ENCODE data around the gene KIF21B. TPM values are rescaled to one million over a fixed set of nuclear protein-coding genes. Genes with fewer than 3 reads are reported as not detected.
A peak's percentile ranks its signal among the peaks of the same experiment; 100 is the strongest.

The KIF21B gene
- total RNA-seq, 2 experiments from 2014 or later: 93.5 to 94.0 TPM

DNA sequence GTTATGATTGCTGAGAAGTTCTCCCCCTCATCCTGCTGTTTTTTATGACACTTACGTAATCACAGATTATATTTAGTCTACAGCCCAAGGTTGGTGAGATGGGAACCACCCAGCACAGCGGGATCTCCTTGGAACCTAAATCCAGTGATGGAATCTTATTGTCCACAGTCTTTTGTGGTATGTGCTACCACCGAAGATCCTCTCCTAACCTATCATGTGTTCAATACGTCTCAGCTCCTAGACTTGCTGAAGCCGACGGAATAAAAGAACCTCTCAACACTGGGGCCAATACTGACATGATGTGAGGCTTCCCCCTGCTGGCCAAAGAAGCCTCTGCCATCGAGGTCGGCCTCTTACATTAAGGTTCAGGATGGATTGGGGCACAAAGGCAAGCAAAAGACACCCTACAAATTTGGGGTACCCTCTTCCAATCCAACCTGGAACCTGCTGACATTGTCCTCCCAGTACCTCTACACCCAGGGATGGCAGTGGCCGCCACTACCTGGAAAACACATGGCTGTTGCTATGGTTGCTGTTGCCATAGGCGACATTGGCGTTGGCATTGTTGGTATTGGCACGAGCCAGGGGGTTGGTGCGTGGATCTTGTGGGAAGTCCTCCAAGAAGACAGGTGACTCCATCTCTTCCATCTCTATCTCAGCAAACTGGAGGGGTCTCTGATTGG is 19.4 kb upstream of the KIF21B start:
- H3K27ac Mint-ChIP-seq: no peak overlapping the region
- no peaks in the 10 kb centered on the region for H3K36me3 Mint-ChIP-seq (ENCODE audit: low read depth)
- POLR2A ChIA-PET: interaction anchor here (0.6 kb wide), 1 partner anchor 40 kb away, joined by 3 read pairs; no protein-coding TSS in a partner anchor
- H3K9me3 Mint-ChIP-seq: no peaks in the 10 kb centered on the region
- TF ChIP-seq, protein P1, sequence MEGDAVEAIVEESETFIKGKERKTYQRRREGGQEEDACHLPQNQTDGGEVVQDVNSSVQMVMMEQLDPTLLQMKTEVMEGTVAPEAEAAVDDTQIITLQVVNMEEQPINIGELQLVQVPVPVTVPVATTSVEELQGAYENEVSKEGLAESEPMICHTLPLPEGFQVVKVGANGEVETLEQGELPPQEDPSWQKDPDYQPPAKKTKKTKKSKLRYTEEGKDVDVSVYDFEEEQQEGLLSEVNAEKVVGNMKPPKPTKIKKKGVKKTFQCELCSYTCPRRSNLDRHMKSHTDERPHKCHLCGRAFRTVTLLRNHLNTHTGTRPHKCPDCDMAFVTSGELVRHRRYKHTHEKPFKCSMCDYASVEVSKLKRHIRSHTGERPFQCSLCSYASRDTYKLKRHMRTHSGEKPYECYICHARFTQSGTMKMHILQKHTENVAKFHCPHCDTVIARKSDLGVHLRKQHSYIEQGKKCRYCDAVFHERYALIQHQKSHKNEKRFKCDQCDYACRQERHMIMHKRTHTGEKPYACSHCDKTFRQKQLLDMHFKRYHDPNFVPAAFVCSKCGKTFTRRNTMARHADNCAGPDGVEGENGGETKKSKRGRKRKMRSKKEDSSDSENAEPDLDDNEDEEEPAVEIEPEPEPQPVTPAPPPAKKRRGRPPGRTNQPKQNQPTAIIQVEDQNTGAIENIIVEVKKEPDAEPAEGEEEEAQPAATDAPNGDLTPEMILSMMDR (IDR thresholded peaks at IDR 0.05): peak; percentile 77
- peak; percentile 86 for DNase-seq
- peaks cover 2% of the 10 kb centered on the region for H3K4me1 Mint-ChIP-seq (ENCODE audit: low read depth)
- ATAC-seq: peak; percentile 97
- no peak overlapping the region for H3K4me3 Mint-ChIP-seq
- CTCF ChIA-PET: interaction anchor here (0.6 to 18.3 kb wide), 21 partner anchors 8 to 191 kb away, joined by 3 to 363 read pairs (median 4); partner anchors contain the start of gene KIF21B
- H3K27me3 Mint-ChIP-seq: no peaks in the 10 kb centered on the region
- intact Hi-C loops (cut with micrococcal nuclease): loop anchor here (1.0 kb wide), 1 partner anchor 72 kb away; no protein-coding TSS in a partner anchor

DNA sequence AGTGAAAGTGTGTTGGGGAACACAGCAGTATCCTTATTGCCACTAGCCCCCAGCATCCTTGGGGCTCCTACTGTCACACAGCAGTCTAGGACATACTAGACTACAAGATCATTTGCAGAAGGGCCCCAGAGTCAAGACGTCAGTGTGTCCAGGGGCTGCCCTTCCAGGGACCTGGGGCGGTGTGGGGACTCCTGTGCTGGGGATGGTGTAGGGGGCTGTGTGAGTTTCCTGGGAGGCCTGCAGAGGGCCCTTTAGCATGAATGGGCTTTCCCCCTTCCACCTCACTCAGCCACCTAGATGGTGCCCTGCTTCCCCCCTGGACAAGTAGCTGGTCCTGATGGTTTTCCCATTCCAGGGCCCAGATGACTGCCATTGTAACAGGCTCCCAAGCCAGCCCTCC is 17.5 kb upstream of the KIF21B start:
- ChIA-PET CTCF (interaction anchor here (1.2 to 18.3 kb wide), 5 partner anchors 9 to 73 kb away, joined by 3 to 363 read pairs (median 4); partner anchors contain the start of gene KIF21B), POLR2A (interaction anchor here (0.7 kb wide), 1 partner anchor 1162 kb away, joined by 3 read pairs; no protein-coding TSS in a partner anchor)
- H3K27ac Mint-ChIP-seq: no peak overlapping the region
- no peak overlapping the region for H3K4me3 Mint-ChIP-seq
- H3K4me1 Mint-ChIP-seq (ENCODE audit: low read depth): peaks cover 2% of the 10 kb centered on the region
- H3K36me3 Mint-ChIP-seq (ENCODE audit: low read depth): no peaks in the 10 kb centered on the region
- no peak for ATAC-seq
- H3K9me3 Mint-ChIP-seq: no peaks in the 10 kb centered on the region
- H3K27me3 Mint-ChIP-seq: no peaks in the 10 kb centered on the region
- TF ChIP-seq, protein P1 (IDR thresholded peaks at IDR 0.05): no peak
- DNase-seq: no peak
- intact Hi-C loops (cut with micrococcal nuclease): loop anchor here (2.0 kb wide), 1 partner anchor 62 kb away; no protein-coding TSS in a partner anchor

DNA sequence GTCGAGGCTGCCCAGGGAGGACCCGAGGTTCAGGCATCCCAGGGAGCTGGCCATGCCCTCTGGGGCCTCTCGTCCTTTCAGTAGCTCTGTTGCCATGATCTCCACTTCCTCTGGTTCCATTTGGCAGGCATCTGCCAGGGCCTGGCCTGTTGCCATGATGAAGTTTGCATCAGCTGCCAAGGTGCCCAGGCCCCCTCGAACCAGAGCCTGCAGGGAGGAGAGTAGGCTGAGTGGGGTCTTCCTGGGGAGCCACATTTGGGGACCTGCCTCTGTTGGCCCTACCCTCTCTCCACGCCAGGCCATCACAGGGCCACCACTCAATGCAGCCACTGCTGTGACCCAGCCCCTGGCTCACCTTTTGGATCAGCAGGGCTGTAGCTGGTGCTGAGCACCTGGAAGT is 16.4 kb upstream of the KIF21B start:
- Mint-ChIP-seq H3K9me3 (no peaks in the 10 kb centered on the region), H3K27ac (no peak overlapping the region), H3K4me3 (no peak overlapping the region), H3K36me3 (ENCODE audit: low read depth) (no peaks in the 10 kb centered on the region), H3K27me3 (no peaks in the 10 kb centered on the region), H3K4me1 (ENCODE audit: low read depth) (peaks cover 2% of the 10 kb centered on the region)
- no peak for DNase-seq
- intact Hi-C loops (cut with micrococcal nuclease): loop anchor here (2.0 kb wide), 1 partner anchor 61 kb away; no protein-coding TSS in a partner anchor
- TF ChIP-seq, protein P1 (IDR thresholded peaks at IDR 0.05): no peak
- ATAC-seq: no peak
- ChIA-PET POLR2A (interaction anchor here (0.9 kb wide), 1 partner anchor 71 kb away, joined by 3 read pairs; no protein-coding TSS in a partner anchor), CTCF (interaction anchor here (1.6 to 18.3 kb wide), 2 partner anchors 66 to 75 kb away, joined by 5 to 363 read pairs; no protein-coding TSS in a partner anchor)

DNA sequence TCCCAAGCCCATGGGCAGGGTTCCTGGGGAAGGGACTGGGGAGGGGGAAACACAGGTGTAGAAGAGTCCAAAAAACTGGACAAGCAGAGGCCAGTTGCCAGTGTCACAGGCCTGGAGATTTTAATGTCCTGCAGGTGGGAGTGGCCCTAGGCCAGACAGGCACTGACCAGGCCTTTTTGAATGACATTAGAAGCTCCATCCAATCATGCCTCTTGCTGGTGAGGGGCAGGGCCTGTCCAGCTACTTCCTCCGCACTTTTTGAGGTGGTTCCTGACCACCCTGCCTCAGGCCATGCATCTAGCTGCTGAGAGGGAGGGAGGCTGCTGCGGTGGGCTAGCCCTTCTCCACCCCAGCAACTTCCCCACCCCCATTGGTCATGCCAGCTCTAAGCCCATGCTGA is 15.9 kb upstream of the KIF21B start:
- intact Hi-C loops (cut with micrococcal nuclease): no loop called here
- no peaks in the 10 kb centered on the region for H3K36me3 Mint-ChIP-seq (ENCODE audit: low read depth)
- TF ChIP-seq, protein P1 (IDR thresholded peaks at IDR 0.05): no peak
- no peaks in the 10 kb centered on the region for H3K27me3 Mint-ChIP-seq
- peaks cover 2% of the 10 kb centered on the region for H3K4me1 Mint-ChIP-seq (ENCODE audit: low read depth)
- CTCF ChIA-PET: interaction anchor here (0.6 to 18.3 kb wide), 4 partner anchors 13 to 75 kb away, joined by 3 to 363 read pairs (median 5); no protein-coding TSS in a partner anchor
- no peaks in the 10 kb centered on the region for H3K9me3 Mint-ChIP-seq
- H3K27ac Mint-ChIP-seq: no peak overlapping the region
- DNase-seq: no peak
- POLR2A ChIA-PET: interaction anchor here (0.9 to 1.0 kb wide), 2 partner anchors 61 to 71 kb away, joined by 3 to 4 read pairs; no protein-coding TSS in a partner anchor
- no peak overlapping the region for H3K4me3 Mint-ChIP-seq
- ATAC-seq: no peak
